ENCODE measurements around the gene ZNF248. TPM values are rescaled to one million over a fixed set of nuclear protein-coding genes. Genes with fewer than 3 reads are reported as not detected.
"Not testable (repeated sequence)": the region's sequence is repeated elsewhere in the genome, so short reads cannot be mapped to it uniquely, and the experiment has no call there.

Gene ZNF248
- total RNA-seq, 1 donor from 2014 or later, result 15.1 TPM

GRCh38 chr10:37747081-37747480, 110.3 kb downstream of the ZNF248 start:
- H3K27me3 ChIP-seq (ENCODE audit: low read depth), result no peaks in the 10 kb centered on the region
- H3K9me3 ChIP-seq (replicated peaks), result no peaks in the 10 kb centered on the region
- TF ChIP-seq, protein P1, sequence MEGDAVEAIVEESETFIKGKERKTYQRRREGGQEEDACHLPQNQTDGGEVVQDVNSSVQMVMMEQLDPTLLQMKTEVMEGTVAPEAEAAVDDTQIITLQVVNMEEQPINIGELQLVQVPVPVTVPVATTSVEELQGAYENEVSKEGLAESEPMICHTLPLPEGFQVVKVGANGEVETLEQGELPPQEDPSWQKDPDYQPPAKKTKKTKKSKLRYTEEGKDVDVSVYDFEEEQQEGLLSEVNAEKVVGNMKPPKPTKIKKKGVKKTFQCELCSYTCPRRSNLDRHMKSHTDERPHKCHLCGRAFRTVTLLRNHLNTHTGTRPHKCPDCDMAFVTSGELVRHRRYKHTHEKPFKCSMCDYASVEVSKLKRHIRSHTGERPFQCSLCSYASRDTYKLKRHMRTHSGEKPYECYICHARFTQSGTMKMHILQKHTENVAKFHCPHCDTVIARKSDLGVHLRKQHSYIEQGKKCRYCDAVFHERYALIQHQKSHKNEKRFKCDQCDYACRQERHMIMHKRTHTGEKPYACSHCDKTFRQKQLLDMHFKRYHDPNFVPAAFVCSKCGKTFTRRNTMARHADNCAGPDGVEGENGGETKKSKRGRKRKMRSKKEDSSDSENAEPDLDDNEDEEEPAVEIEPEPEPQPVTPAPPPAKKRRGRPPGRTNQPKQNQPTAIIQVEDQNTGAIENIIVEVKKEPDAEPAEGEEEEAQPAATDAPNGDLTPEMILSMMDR (IDR thresholded peaks at IDR 0.05; ENCODE audit: borderline replicate concordance), result no peak

DNA sequence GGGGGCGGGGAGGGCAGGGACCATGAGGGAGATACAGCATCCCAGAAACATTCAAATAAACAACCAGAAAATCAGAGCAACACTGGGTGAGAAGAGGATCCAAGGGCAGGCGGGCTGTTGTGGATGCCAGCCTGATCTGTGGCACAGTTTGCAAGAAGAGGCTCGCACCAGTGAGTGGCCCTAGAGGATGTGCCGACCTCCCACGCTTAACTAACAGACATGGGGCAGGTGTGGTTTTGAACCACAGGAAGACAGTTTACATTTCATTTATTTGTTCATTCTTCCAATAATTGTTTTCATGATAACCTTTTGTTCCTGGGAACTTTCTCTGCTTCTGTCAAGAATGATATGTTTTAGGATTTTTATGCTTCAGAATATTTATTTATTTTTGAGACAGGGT, 115.6 kb downstream of the ZNF248 start:
- Histone ChIP-seq H3K9me3 (replicated peaks) (no peaks in the 10 kb centered on the region), H3K36me3 (no peaks in the 10 kb centered on the region), H3K27me3 (ENCODE audit: low read depth) (peaks cover 8% of the 10 kb centered on the region), H3K4me3 (no peak overlapping the region), H3K4me1 (no peaks in the 10 kb centered on the region), H3K27ac (replicated peaks) (no peak overlapping the region)
- intact Hi-C loops (cut with micrococcal nuclease), result no loop called here
- TF ChIP-seq, protein P1 (IDR thresholded peaks at IDR 0.05; ENCODE audit: borderline replicate concordance), result no peak
- DNase-seq, result no peak

More at GRCh38 chr10:37747081-37747480, 110.3 kb downstream of the ZNF248 start:
- H3K27ac ChIP-seq (replicated peaks), result no peak overlapping the region
- intact Hi-C loops (cut with micrococcal nuclease), result no loop called here
- H3K4me3 ChIP-seq, result no peak overlapping the region
- no peaks in the 10 kb centered on the region for H3K36me3 ChIP-seq
- no peak for DNase-seq
- no peaks in the 10 kb centered on the region for H3K4me1 ChIP-seq

GRCh38 chr10:37739181-37739580, 118.2 kb downstream of the ZNF248 start:
- no peak overlapping the region for H3K4me3 ChIP-seq
- TF ChIP-seq, protein P1 (IDR thresholded peaks at IDR 0.05; ENCODE audit: borderline replicate concordance), result no peak
- no peak for DNase-seq

DNA sequence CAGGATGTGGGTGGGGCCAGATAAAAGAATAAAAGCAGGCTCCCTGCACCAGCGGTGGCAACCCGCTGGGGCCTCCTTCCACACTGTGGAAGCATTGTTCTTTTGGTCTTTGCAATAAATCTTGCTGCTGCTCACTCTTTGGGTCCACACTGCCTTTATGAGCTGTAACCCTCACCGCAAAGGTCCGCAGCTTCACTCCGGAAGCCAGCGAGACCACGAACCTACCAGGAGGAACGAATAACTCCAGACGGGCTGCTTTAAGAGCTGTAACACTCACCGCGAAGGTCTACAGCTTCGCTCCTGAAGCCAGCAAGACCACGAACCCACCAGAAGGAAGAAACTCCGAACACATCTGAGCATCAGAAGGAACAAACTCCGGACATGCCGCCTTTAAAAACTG, 119.2 kb downstream of the ZNF248 start:
- intact Hi-C loops (cut with micrococcal nuclease); DNase-seq; H3K27ac ChIP-seq (replicated peaks); H3K36me3 ChIP-seq; H3K9me3 ChIP-seq (replicated peaks); H3K4me3 ChIP-seq; H3K4me1 ChIP-seq: not testable (repeated sequence)
- peaks cover 17% of the 10 kb centered on the region for H3K27me3 ChIP-seq (ENCODE audit: low read depth)

More at GRCh38 chr10:37739181-37739580, 118.2 kb downstream of the ZNF248 start:
- Histone ChIP-seq H3K4me1 (no peaks in the 10 kb centered on the region), H3K36me3 (no peaks in the 10 kb centered on the region), H3K27ac (replicated peaks) (no peak overlapping the region), H3K9me3 (replicated peaks) (no peaks in the 10 kb centered on the region), H3K27me3 (ENCODE audit: low read depth) (peaks cover 17% of the 10 kb centered on the region)
- intact Hi-C loops (cut with micrococcal nuclease), result no loop called here

GRCh38 chr10:37737336-37737735, 120.1 kb downstream of the ZNF248 start:
- no peaks in the 10 kb centered on the region for H3K9me3 ChIP-seq (replicated peaks)
- no peak for DNase-seq
- peaks cover 17% of the 10 kb centered on the region for H3K27me3 ChIP-seq (ENCODE audit: low read depth)
- intact Hi-C loops (cut with micrococcal nuclease), result no loop called here
- H3K4me3 ChIP-seq, result no peak overlapping the region
- no peak overlapping the region for H3K27ac ChIP-seq (replicated peaks)
- H3K36me3 ChIP-seq, result no peaks in the 10 kb centered on the region
- TF ChIP-seq, protein P1 (IDR thresholded peaks at IDR 0.05; ENCODE audit: borderline replicate concordance), result no peak
- H3K4me1 ChIP-seq, result no peaks in the 10 kb centered on the region

- Histone ChIP-seq H3K4me3 (no peak overlapping the region), H3K4me1 (no peaks in the 10 kb centered on the region), H3K9me3 (replicated peaks) (no peaks in the 10 kb centered on the region), H3K27ac (replicated peaks) (no peak overlapping the region), H3K27me3 (ENCODE audit: low read depth) (peaks cover 17% of the 10 kb centered on the region), H3K36me3 (no peaks in the 10 kb centered on the region)
- TF ChIP-seq, protein P1 (IDR thresholded peaks at IDR 0.05; ENCODE audit: borderline replicate concordance), result no peak
- intact Hi-C loops (cut with micrococcal nuclease), result no loop called here
- no peak for DNase-seq
Observed at GRCh38 chr10:37736120-37736519, 121.3 kb downstream of the ZNF248 start.
